K562 (cell line): Measurements from ENCODE around the gene SLC39A9. TPM values are rescaled to one million over a fixed set of nuclear protein-coding genes. Genes with fewer than 3 reads are reported as not detected.

ENCODE experiments used
- ATAC-seq: fragments of 200-7000 bp; cut with Tn5 transposase; 3 replicates; pipeline ENCODE4 v1.9.1; 2020; ENCODE audit warnings: moderate library complexity
- BruUV-seq: library from RNA; stranded (reverse); fragments of 400-500 nt; replicated peaks from 2 replicates; lab custom pipeline; 2021; lab: Mats Ljungman, UMichigan
- CTCF ChIA-PET: fragments of 300-600 bp; formaldehyde crosslinking; extraction: SDS; loops from one replicate; lab custom pipeline; 2021; ENCODE audit warnings: low intra/inter-chr PET ratio; lab: Yijun Ruan, JAX
- POLR2A ChIA-PET: fragments of 300-600, 350-650 bp; sonication (Branson Sonifier 250); formaldehyde crosslinking; extraction: SDS; loops from one replicate; lab custom pipeline; 2021; ENCODE audit warnings: antibody characterized with exemption, inconsistent platforms; lab: Yijun Ruan, JAX
- DNase-seq, 4 experiments: peaks; one replicate each; pipeline versions ENCODE4 v3.0.0 to v3.0.0-alpha.2; 2011 to 2018; ENCODE audit warnings: low spot score in 3 of 4, mixed read lengths in 3 of 4; ENCODE audit errors: extremely low read depth in 1 of 4
- FAIRE-seq: peaks from 2 replicates; lab custom pipeline; 2011; peaks lifted over from hg19 to GRCh38; lab: Jason Lieb, UNC
- H2AFZ ChIP-seq: 2 replicates; pipeline ENCODE4 v1.6.0; 2011; ENCODE audit warnings: low read depth, low read length, control low read depth, inconsistent platforms
- H3K27ac ChIP-seq: fragments of 200-600 bp; 3 replicates; pipeline ENCODE4 v1.8.0; 2011; ENCODE audit warnings: low read depth, mild to moderate bottlenecking, control low read depth, inconsistent platforms, low read length, moderate library complexity, mixed read lengths; ENCODE audit errors: extremely low read depth
- H3K27me3 ChIP-seq, 2 experiments: fragments of 300-600 bp in 1 of 2; 2 replicates in 1 of 2; 3 replicates in 1 of 2; pipeline versions ENCODE4 v1.6.0 to v1.8.0; 2011; ENCODE audit warnings: inconsistent platforms in 2 of 2, low read length in 2 of 2, mild to moderate bottlenecking in 1 of 2, mixed read lengths in 1 of 2, moderate library complexity in 1 of 2; ENCODE audit not compliant: control insufficient read depth in 2 of 2, insufficient read depth in 2 of 2
- H3K36me3 ChIP-seq: fragments of 300-600 bp; 3 replicates; pipeline ENCODE4 v1.8.0; 2011; ENCODE audit warnings: mild to moderate bottlenecking, low read length, inconsistent platforms; ENCODE audit not compliant: control insufficient read depth, insufficient read depth
- H3K4me1 ChIP-seq, 2 experiments: fragments of 200-600 bp in 1 of 2; replicated peaks in 1 of 2; 2 replicates in 1 of 2; 3 replicates in 1 of 2; pipeline versions ENCODE4 v1.5.1 to v1.8.0; 2011; ENCODE audit warnings: inconsistent platforms in 2 of 2, low read length in 2 of 2, mild to moderate bottlenecking in 1 of 2, mixed read lengths in 1 of 2, moderate library complexity in 1 of 2; ENCODE audit not compliant: control insufficient read depth in 2 of 2, insufficient read depth in 2 of 2
- H3K4me2 ChIP-seq: 2 replicates; pipeline ENCODE4 v1.6.1; 2011; ENCODE audit warnings: low read length, control low read depth, inconsistent platforms, mixed read lengths; ENCODE audit not compliant: insufficient read depth
- H3K4me3 ChIP-seq: fragments of 200-600 bp; sonication (generic), shearing (Covaris generic); 2 replicates; pipeline ENCODE4 v1.5.1; 2016; ENCODE audit warnings: control low read depth, inconsistent platforms
- H3K79me2 ChIP-seq: fragments of 200-600 bp; 3 replicates; pipeline ENCODE4 v1.8.0; 2011; ENCODE audit warnings: low read length, inconsistent platforms; ENCODE audit not compliant: control insufficient read depth, insufficient read depth
- H3K9ac ChIP-seq, 2 experiments: 2 replicates each; pipeline versions ENCODE4 v1.6.0 to v1.6.1; 2011; ENCODE audit warnings: low read depth in 2 of 2, low read length in 2 of 2, control low read depth in 1 of 2, inconsistent platforms in 1 of 2, mild to moderate bottlenecking in 1 of 2, mixed read lengths in 1 of 2; ENCODE audit not compliant: insufficient read depth in 1 of 2
- H3K9me1 ChIP-seq: one replicate; pipeline ENCODE4 v1.6.0; 2011; ENCODE audit warnings: inconsistent platforms, mild to moderate bottlenecking, low read length, moderate library complexity; ENCODE audit not compliant: control insufficient read depth, insufficient read depth
- H3K9me3 ChIP-seq: replicated peaks from 2 replicates; pipeline ENCODE4 v1.5.1; 2011; ENCODE audit warnings: low read depth, low read length, inconsistent platforms; ENCODE audit not compliant: control insufficient read depth, insufficient read depth
- H4K20me1 ChIP-seq: replicated peaks from 2 replicates; pipeline ENCODE4 v1.6.1; 2011; ENCODE audit warnings: low read length, inconsistent platforms, mixed read lengths; ENCODE audit not compliant: control insufficient read depth, insufficient read depth
- CBX3 ChIP-seq, 2 experiments: IDR thresholded peaks; 1 replicate in 1 of 2; 2 replicates in 1 of 2; pipeline ENCODE4 v1.6.1; 2012; ENCODE audit warnings: inconsistent platforms in 2 of 2, low read length in 2 of 2, borderline replicate concordance in 1 of 2, control low read depth in 1 of 2
- CEBPG ChIP-seq, 3 experiments: fragments of 200-800 bp in 1 of 3; sonication (Bioruptor generic) in 1 of 3; sonication (generic) in 1 of 3; formaldehyde crosslinking in 1 of 3; IDR thresholded peaks in 2 of 3; conservative IDR thresholded peaks in 1 of 3; 2 replicates each; pipeline versions ENCODE4 v1.6.1 to v1.8.0; 2016 to 2022; ENCODE audit warnings: missing compliant biosample characterization in 2 of 3, missing genetic modification characterization in 2 of 3, mild to moderate bottlenecking in 1 of 3, missing genetic modification reagents in 1 of 3
- GATA2 ChIP-seq: sonication (generic); formaldehyde crosslinking; IDR thresholded peaks from 2 replicates; pipeline ENCODE4 v1.4.0; 2020; ENCODE audit warnings: mild to moderate bottlenecking, missing genetic modification reagents
- RUNX1 ChIP-seq: sonication (generic); IDR thresholded peaks from 2 replicates; pipeline ENCODE4 v1.6.1; 2016; ENCODE audit warnings: antibody characterized with exemption, low read depth
- SAFB ChIP-seq: fragments of 200-400 bp; formaldehyde crosslinking; IDR thresholded peaks from 2 replicates; pipeline ENCODE4 v1.6.1; 2017; ENCODE audit warnings: low read depth, low read length, borderline replicate concordance
- SUPT5H ChIP-seq: fragments of 450-650 bp; IDR thresholded peaks from 2 replicates; pipeline ENCODE4 v1.6.1; 2016
- TEAD1 ChIP-seq, 2 experiments: fragments of 450-650 bp in 1 of 2; sonication (generic) in 1 of 2; formaldehyde crosslinking; IDR thresholded peaks; 2 replicates each; pipeline versions ENCODE4 v1.4.0 to v1.8.0; 2020 to 2022; ENCODE audit warnings: mild to moderate bottlenecking in 2 of 2, missing genetic modification reagents in 1 of 2
- USF1 ChIP-seq: sonication (generic); formaldehyde crosslinking; IDR thresholded peaks from 2 replicates; pipeline ENCODE4 v1.9.0; 2022; ENCODE audit warnings: mild to moderate bottlenecking, missing genetic modification reagents
- XRCC4 ChIP-seq: IDR thresholded peaks from one replicate; pipeline ENCODE4 v1.6.1; 2011; ENCODE audit not compliant: insufficient read depth, insufficient read length; ENCODE audit errors: extremely low read depth
- in situ Hi-C: fragments of 300-500 bp; cut with MboI; formaldehyde crosslinking; loops from 4 replicates; pipeline ENCODE4 v1.15.0; 2018; ENCODE audit warnings: inconsistent platforms, mixed read lengths
- intact Hi-C: fragments of 100-400 bp; cut with micrococcal nuclease; formaldehyde crosslinking; loops from 2 replicates; pipeline ENCODE4 v1.14.2; 2022
- polyA plus RNA-seq, 8 experiments: library from polyadenylated mRNA; depleted of rRNA in 4 of 8; stranded (reverse) in 5 of 8; unstranded in 3 of 8; fragments of >200 nt; fragmentation: Nextera tagmentation in 2 of 8; fragmentation: Illumina TruSeq in 1 of 8; extraction: Ambion mirVana in 2 of 8; extraction: Trizol in 1 of 8; gene quantifications; 2 replicates each; pipeline versions ENCODE4 v1.2.1 to v1.2.3, GENCODE V29; 2011 to 2014; ENCODE audit warnings: inconsistent platforms in 1 of 8, missing spikeins in 1 of 8
- total RNA-seq, 7 experiments: library from RNA; depleted of rRNA in 6 of 7; stranded (reverse); fragments of >200 nt in 6 of 7; fragmentation: Illumina TruSeq in 2 of 7; extraction: Trizol in 2 of 7; gene quantifications; 2 replicates each; pipeline versions ENCODE4 v1.2.1 to v1.2.3, GENCODE V29; 2011 to 2021; ENCODE audit warnings: low replicate concordance in 1 of 7

SLC39A9 gene
- total and polyA plus RNA-seq, 9 of the 15 experiments (the other 6 are each of a cell fraction or from before 2014, with no cell fraction given): 18.4 to 66.0 (median 32.5) TPM

- ChIA-PET CTCF (no interaction called here), POLR2A (interaction anchor here (0.8 to 1.6 kb wide), 7 partner anchors 9 to 232 kb away, joined by 3 to 4 read pairs (median 3); partner anchors contain the start of genes ERH and SLC39A9)
- H3K4me1 ChIP-seq: no peaks in the 10 kb centered on the region
- no peak overlapping the region for H2AFZ ChIP-seq
- H3K9me1 ChIP-seq: no peaks in the 10 kb centered on the region
- 0 out of 2 replicates have a peak, but pooled peaks cover 4% of the 10 kb centered on the region for H4K20me1 ChIP-seq
- no TSS peak for BruUV-seq
- intact Hi-C loops: no loop called here
- H3K27ac ChIP-seq: no peak overlapping the region
- H3K36me3 ChIP-seq: peaks cover 42% of the 10 kb centered on the region
- H3K4me2 ChIP-seq: no peak overlapping the region
- FAIRE-seq (no peak), ATAC-seq (no peak), DNase-seq (no peak)
- no peaks in the 10 kb centered on the region for H3K27me3 ChIP-seq
- TF ChIP-seq TEAD1 (CRISPR knock-in tag; IDR thresholded peaks at IDR 0.05): no peak
- no peak for TF ChIP-seq XRCC4
- 0 out of 2 replicates have a peak, but pooled peaks have one; percentile 7 for TF ChIP-seq SUPT5H
- TF ChIP-seq USF1 (CRISPR knock-in tag): no peak
- TF ChIP-seq RUNX1: no peak
- no peak for TF ChIP-seq CBX3 (IDR thresholded peaks at IDR 0.05; ENCODE audit: borderline replicate concordance in 1 of 2, low read length in 2 of 2)
- no peak for TF ChIP-seq SAFB
- no peak for TF ChIP-seq CEBPG (CRISPR knock-in tag; IDR thresholded peaks at IDR 0.05)
- 0 out of 4 replicates have a peak, but pooled peaks of 1 of the 2 experiments have one; percentile 14 for TF ChIP-seq CEBPG (tag; conservative IDR thresholded peaks at IDR 0.05 in 1 of 2, IDR thresholded peaks at IDR 0.05 in 1 of 2)
- no peak for TF ChIP-seq GATA2 (CRISPR knock-in tag)
- in situ Hi-C loops: no loop called here
- H3K9me3 ChIP-seq: no peaks in the 10 kb centered on the region
- H3K4me3 ChIP-seq: no peak overlapping the region
- no peaks in the 10 kb centered on the region; the same call in 2 of the 3 replicates for H3K79me2 ChIP-seq
- H3K9ac ChIP-seq: no peak overlapping the region
These were observed 22.1 kb upstream of the SLC39A9 start for GRCh38 chr14:69376439-69376838.
